ENCODE data around the gene CNKSR2.

Gene CNKSR2

GRCh38 chrX:21657318-21658151 lies 283.3 kb downstream of the CNKSR2 start:
- ATAC-seq (ENCODE audit: low read depth): peak; percentile 32
- H3K4me1 Mint-ChIP-seq: peaks cover 2% of the 10 kb centered on the region
- H3K27ac Mint-ChIP-seq: no peak overlapping the region
- H3K36me3 Mint-ChIP-seq: no peaks in the 10 kb centered on the region
- peaks cover 4% of the 10 kb centered on the region for H3K27me3 Mint-ChIP-seq
- no peaks in the 10 kb centered on the region for H3K9me3 Mint-ChIP-seq
- DNase-seq (ENCODE audit: low spot score in 2 of 2): no peak
- peak overlapping the region; percentile 79 for H3K4me3 Mint-ChIP-seq

- Mint-ChIP-seq H3K4me1 (peaks cover 2% of the 10 kb centered on the region), H3K27me3 (peaks cover 4% of the 10 kb centered on the region), H3K4me3 (peak within 1 kb of the TSS; percentile 79), H3K9me3 (no peaks in the 10 kb centered on the region), H3K36me3 (no peaks in the 10 kb centered on the region), H3K27ac (no peak within 1 kb of the TSS)
- ATAC-seq (ENCODE audit: low read depth) (peak; percentile 39), DNase-seq (ENCODE audit: low spot score in 2 of 2) (no peak)
Observed at GRCh38 chrX:21658152-21658737, 284.0 kb downstream of the CNKSR2 start, which contains the start of gene KLHL34. Gene KLHL34, minus strand, starts transcription at chrX:21658330. Its CDS starts 542 bp downstream, at chrX:21657788.

GRCh38 chrX:21658746-21659145 lies 284.5 kb downstream of the CNKSR2 start:
- no peak overlapping the region for H3K27ac Mint-ChIP-seq
- H3K4me1 Mint-ChIP-seq: peaks cover 2% of the 10 kb centered on the region
- H3K4me3 Mint-ChIP-seq: peak overlapping the region; percentile 44
- ATAC-seq (ENCODE audit: low read depth): no peak
- no peak for DNase-seq (ENCODE audit: low spot score in 2 of 2)
- peaks cover 4% of the 10 kb centered on the region for H3K27me3 Mint-ChIP-seq
- no peaks in the 10 kb centered on the region for H3K36me3 Mint-ChIP-seq
- no peaks in the 10 kb centered on the region for H3K9me3 Mint-ChIP-seq

GRCh38 chrX:21659320-21659719 lies 285.1 kb downstream of the CNKSR2 start:
- Mint-ChIP-seq H3K27me3 (peaks cover 4% of the 10 kb centered on the region), H3K9me3 (no peaks in the 10 kb centered on the region), H3K27ac (no peak overlapping the region), H3K36me3 (no peaks in the 10 kb centered on the region), H3K4me1 (peaks cover 2% of the 10 kb centered on the region), H3K4me3 (peak overlapping the region; percentile 44)
- DNase-seq (ENCODE audit: low spot score in 2 of 2) (no peak), ATAC-seq (ENCODE audit: low read depth) (no peak)

- Mint-ChIP-seq H3K36me3 (no peaks in the 10 kb centered on the region), H3K9me3 (no peaks in the 10 kb centered on the region), H3K27me3 (peaks cover 6% of the 10 kb centered on the region), H3K27ac (no peak overlapping the region), H3K4me1 (peaks cover 2% of the 10 kb centered on the region), H3K4me3 (no peak overlapping the region)
- ATAC-seq (ENCODE audit: low read depth): no peak
- no peak for DNase-seq (ENCODE audit: low spot score in 2 of 2)
Observed at GRCh38 chrX:21660156-21660555, 285.9 kb downstream of the CNKSR2 start.

GRCh38 chrX:21661316-21661715 lies 287.1 kb downstream of the CNKSR2 start:
- Mint-ChIP-seq H3K36me3 (no peaks in the 10 kb centered on the region), H3K4me1 (peaks cover 2% of the 10 kb centered on the region), H3K27me3 (peaks cover 7% of the 10 kb centered on the region), H3K27ac (no peak overlapping the region), H3K4me3 (no peak overlapping the region), H3K9me3 (no peaks in the 10 kb centered on the region)
- no peak for ATAC-seq (ENCODE audit: low read depth)
- no peak for DNase-seq (ENCODE audit: low spot score in 2 of 2)

- peaks cover 5% of the 10 kb centered on the region for H3K27me3 Mint-ChIP-seq
- ATAC-seq (ENCODE audit: low read depth) (no peak), DNase-seq (ENCODE audit: low spot score in 2 of 2) (no peak)
- no peaks in the 10 kb centered on the region for H3K9me3 Mint-ChIP-seq
- H3K36me3 Mint-ChIP-seq: no peaks in the 10 kb centered on the region
- no peak overlapping the region for H3K4me3 Mint-ChIP-seq
- H3K27ac Mint-ChIP-seq: no peak overlapping the region
- no peaks in the 10 kb centered on the region for H3K4me1 Mint-ChIP-seq
Observed at GRCh38 chrX:21662761-21663160, 288.5 kb downstream of the CNKSR2 start.

GRCh38 chrX:21666252-21666651 lies 292.0 kb downstream of the CNKSR2 start:
- no peak for ATAC-seq (ENCODE audit: low read depth)
- no peak overlapping the region for H3K4me3 Mint-ChIP-seq
- H3K27me3 Mint-ChIP-seq: peaks cover 5% of the 10 kb centered on the region
- H3K36me3 Mint-ChIP-seq: no peaks in the 10 kb centered on the region
- H3K27ac Mint-ChIP-seq: no peak overlapping the region
- DNase-seq (ENCODE audit: low spot score in 2 of 2): no peak
- H3K4me1 Mint-ChIP-seq: no peaks in the 10 kb centered on the region
- H3K9me3 Mint-ChIP-seq: no peaks in the 10 kb centered on the region

GRCh38 chrX:21666679-21667078 lies 292.5 kb downstream of the CNKSR2 start:
- peaks cover 5% of the 10 kb centered on the region for H3K27me3 Mint-ChIP-seq
- DNase-seq (ENCODE audit: low spot score in 2 of 2) (no peak), ATAC-seq (ENCODE audit: low read depth) (no peak)
- no peaks in the 10 kb centered on the region for H3K4me1 Mint-ChIP-seq
- no peaks in the 10 kb centered on the region for H3K9me3 Mint-ChIP-seq
- H3K27ac Mint-ChIP-seq: no peak overlapping the region
- no peak overlapping the region for H3K4me3 Mint-ChIP-seq
- H3K36me3 Mint-ChIP-seq: no peaks in the 10 kb centered on the region

GRCh38 chrX:21674430-21675186 lies 300.4 kb downstream of the CNKSR2 start:
- no peak for DNase-seq (ENCODE audit: low spot score in 2 of 2)
- Mint-ChIP-seq H3K9me3 (peaks cover 2% of the 10 kb centered on the region), H3K4me1 (peaks cover 5% of the 10 kb centered on the region), H3K36me3 (no peaks in the 10 kb centered on the region), H3K27me3 (peaks cover 4% of the 10 kb centered on the region), H3K27ac (no peak overlapping the region), H3K4me3 (no peak overlapping the region)
- ATAC-seq (ENCODE audit: low read depth): no peak

GRCh38 chrX:21675931-21676330 lies 301.7 kb downstream of the CNKSR2 start:
- Mint-ChIP-seq H3K27me3 (peaks cover 4% of the 10 kb centered on the region), H3K27ac (no peak overlapping the region), H3K4me3 (no peak overlapping the region), H3K4me1 (peaks cover 5% of the 10 kb centered on the region), H3K36me3 (no peaks in the 10 kb centered on the region), H3K9me3 (peaks cover 2% of the 10 kb centered on the region)
- DNase-seq (ENCODE audit: low spot score in 2 of 2) (no peak), ATAC-seq (ENCODE audit: low read depth) (no peak)

- Mint-ChIP-seq H3K4me1 (peaks cover 5% of the 10 kb centered on the region), H3K9me3 (peaks cover 2% of the 10 kb centered on the region), H3K27ac (no peak overlapping the region), H3K27me3 (peaks cover 6% of the 10 kb centered on the region), H3K4me3 (no peak overlapping the region), H3K36me3 (no peaks in the 10 kb centered on the region)
- ATAC-seq (ENCODE audit: low read depth) (no peak), DNase-seq (ENCODE audit: low spot score in 2 of 2) (no peak)
Observed at GRCh38 chrX:21678048-21678612, 303.9 kb downstream of the CNKSR2 start.

GRCh38 chrX:21683941-21684340 lies 309.7 kb downstream of the CNKSR2 start:
- Mint-ChIP-seq H3K4me1 (no peaks in the 10 kb centered on the region), H3K36me3 (no peaks in the 10 kb centered on the region), H3K27ac (no peak overlapping the region), H3K4me3 (no peak overlapping the region), H3K9me3 (no peaks in the 10 kb centered on the region), H3K27me3 (peaks cover 2% of the 10 kb centered on the region)
- ATAC-seq (ENCODE audit: low read depth) (no peak), DNase-seq (ENCODE audit: low spot score in 2 of 2) (no peak)

GRCh38 chrX:21691512-21692018 lies 317.3 kb downstream of the CNKSR2 start:
- Mint-ChIP-seq H3K4me3 (no peak overlapping the region), H3K4me1 (no peaks in the 10 kb centered on the region), H3K27ac (no peak overlapping the region), H3K9me3 (no peaks in the 10 kb centered on the region), H3K27me3 (no peaks in the 10 kb centered on the region), H3K36me3 (no peaks in the 10 kb centered on the region)
- DNase-seq (ENCODE audit: low spot score in 2 of 2): no peak
- no peak for ATAC-seq (ENCODE audit: low read depth)

All from memory B cell (primary cell).